SHP77 (cell line): ENCODE measurements around the gene FGD6.
"Not testable (repeated sequence)": the region's sequence is repeated elsewhere in the genome, so short reads cannot be mapped to it uniquely, and the experiment has no call there.

ENCODE experiments used
- DNase-seq, 2 experiments: peaks; one replicate each; lab custom pipeline; 2025; lab: John Stamatoyannopoulos, UW

Gene FGD6

GRCh38 chr12:95178136-95178535 lies 39.1 kb downstream of the FGD6 start:
- no peak for DNase-seq

GRCh38 chr12:95177201-95177768 lies 40.0 kb downstream of the FGD6 start:
- DNase-seq, result no peak

- DNase-seq, result no peak
Measured at GRCh38 chr12:95173392-95174251, 43.6 kb downstream of the FGD6 start.

GRCh38 chr12:95169368-95169767 lies 47.9 kb downstream of the FGD6 start:
- no peak for DNase-seq

- no peak for DNase-seq
Measured at GRCh38 chr12:95168746-95169145, 48.5 kb downstream of the FGD6 start.

GRCh38 chr12:95164656-95165055 lies 52.6 kb downstream of the FGD6 start:
- no peak for DNase-seq

- DNase-seq, result no peak
Measured at GRCh38 chr12:95158919-95159318, 58.3 kb downstream of the FGD6 start.

- DNase-seq, result no peak
Measured at GRCh38 chr12:95151821-95152220, 65.4 kb downstream of the FGD6 start.

- no peak for DNase-seq
Measured at GRCh38 chr12:95151406-95151805, 65.9 kb downstream of the FGD6 start.

GRCh38 chr12:95150501-95150900 lies 66.8 kb downstream of the FGD6 start:
- no peak for DNase-seq

- no peak for DNase-seq
Measured at GRCh38 chr12:95147866-95148265, 69.4 kb downstream of the FGD6 start.

- DNase-seq, result no peak
Measured at GRCh38 chr12:95146769-95147168, 70.5 kb downstream of the FGD6 start.

- no peak for DNase-seq
Measured at GRCh38 chr12:95143621-95144205, 73.6 kb downstream of the FGD6 start.

- no peak for DNase-seq
Measured at GRCh38 chr12:95142431-95143151, 74.7 kb downstream of the FGD6 start.

GRCh38 chr12:95141310-95141709 lies 76.0 kb downstream of the FGD6 start:
- no peak for DNase-seq

- not testable (repeated sequence) for DNase-seq
Measured at GRCh38 chr12:95138031-95138430, 79.2 kb downstream of the FGD6 start.

GRCh38 chr12:95136598-95136997 lies 80.7 kb downstream of the FGD6 start:
- DNase-seq, result no peak

- no peak for DNase-seq
Measured at GRCh38 chr12:95134085-95134484, 83.2 kb downstream of the FGD6 start.

GRCh38 chr12:95131589-95132340 lies 85.5 kb downstream of the FGD6 start:
- no peak for DNase-seq

- DNase-seq, result no peak
Measured at GRCh38 chr12:95130096-95130495, 87.2 kb downstream of the FGD6 start.

GRCh38 chr12:95129115-95129514 lies 88.2 kb downstream of the FGD6 start:
- DNase-seq, result no peak

GRCh38 chr12:95126736-95127135 lies 90.5 kb downstream of the FGD6 start:
- no peak for DNase-seq
